ENCODE measurements around the gene VAV3. TPM values are rescaled to one million over a fixed set of nuclear protein-coding genes. Genes with fewer than 3 reads are reported as not detected.

Gene VAV3
- total RNA-seq, 2 experiments from 2014 or later = 2.3 to 8.3 TPM

DNA sequence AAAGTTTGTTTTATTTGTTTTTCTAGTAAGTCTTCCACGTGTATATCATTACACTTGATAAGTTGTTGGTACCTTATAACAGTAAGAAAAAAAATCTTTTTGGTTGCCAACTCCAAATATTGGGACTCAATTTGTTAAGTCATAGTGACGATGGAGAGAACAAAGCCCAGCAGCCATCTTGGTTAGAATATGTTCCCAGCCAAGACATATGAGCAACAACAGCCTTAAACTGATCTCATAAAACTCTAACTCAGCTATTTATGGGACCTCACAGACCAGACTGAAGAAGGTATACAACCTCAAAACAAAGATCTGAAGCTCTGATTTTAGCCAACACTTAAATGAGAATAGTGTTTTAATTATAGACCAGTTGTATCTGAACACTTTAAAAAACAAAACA lies 281.3 kb downstream of the VAV3 start:
- CTCF ChIA-PET (ENCODE audit: unreplicated experiment) = no interaction called here
- Histone ChIP-seq H3K4me1 (ENCODE audit: insufficient read depth, low read length, poor library complexity, severe bottlenecking) (peaks cover 8% of the 10 kb centered on the region), H3K79me2 (ENCODE audit: insufficient read depth, low read depth, low read length) (no peaks in the 10 kb centered on the region), H3K36me3 (ENCODE audit: insufficient read depth, low read length) (no peaks in the 10 kb centered on the region), H3K4me2 (ENCODE audit: low read length) (no peak overlapping the region), H3K9me2 (ENCODE audit: insufficient read depth, low read length) (no peaks in the 10 kb centered on the region), H2AFZ (ENCODE audit: low read length) (no peak overlapping the region), H3K4me3 (ENCODE audit: low read depth, low read length, poor library complexity, severe bottlenecking) (no peak overlapping the region), H3K9me3 (ENCODE audit: low read length) (no peaks in the 10 kb centered on the region), H3K27ac (ENCODE audit: low read depth, low read length, poor library complexity, severe bottlenecking) (no peak overlapping the region), H4K20me1 (ENCODE audit: insufficient read depth, low read length) (no peaks in the 10 kb centered on the region)
- intact Hi-C loops (cut with micrococcal nuclease; ENCODE audit: unreplicated experiment) = no loop called here
- TF ChIP-seq, protein P1, sequence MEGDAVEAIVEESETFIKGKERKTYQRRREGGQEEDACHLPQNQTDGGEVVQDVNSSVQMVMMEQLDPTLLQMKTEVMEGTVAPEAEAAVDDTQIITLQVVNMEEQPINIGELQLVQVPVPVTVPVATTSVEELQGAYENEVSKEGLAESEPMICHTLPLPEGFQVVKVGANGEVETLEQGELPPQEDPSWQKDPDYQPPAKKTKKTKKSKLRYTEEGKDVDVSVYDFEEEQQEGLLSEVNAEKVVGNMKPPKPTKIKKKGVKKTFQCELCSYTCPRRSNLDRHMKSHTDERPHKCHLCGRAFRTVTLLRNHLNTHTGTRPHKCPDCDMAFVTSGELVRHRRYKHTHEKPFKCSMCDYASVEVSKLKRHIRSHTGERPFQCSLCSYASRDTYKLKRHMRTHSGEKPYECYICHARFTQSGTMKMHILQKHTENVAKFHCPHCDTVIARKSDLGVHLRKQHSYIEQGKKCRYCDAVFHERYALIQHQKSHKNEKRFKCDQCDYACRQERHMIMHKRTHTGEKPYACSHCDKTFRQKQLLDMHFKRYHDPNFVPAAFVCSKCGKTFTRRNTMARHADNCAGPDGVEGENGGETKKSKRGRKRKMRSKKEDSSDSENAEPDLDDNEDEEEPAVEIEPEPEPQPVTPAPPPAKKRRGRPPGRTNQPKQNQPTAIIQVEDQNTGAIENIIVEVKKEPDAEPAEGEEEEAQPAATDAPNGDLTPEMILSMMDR (conservative IDR thresholded peaks at IDR 0.05; ENCODE audit: low read length) = no peak
- TF ChIP-seq EZH2phosphoT487 (IDR thresholded peaks at IDR 0.05; ENCODE audit: borderline replicate concordance, low read depth, low read length) = no peak
- no TSS peak for BruUV-seq (replicated peaks)
- POLR2A ChIA-PET = no interaction called here
- no peak for DNase-seq (ENCODE audit: low spot score)

DNA sequence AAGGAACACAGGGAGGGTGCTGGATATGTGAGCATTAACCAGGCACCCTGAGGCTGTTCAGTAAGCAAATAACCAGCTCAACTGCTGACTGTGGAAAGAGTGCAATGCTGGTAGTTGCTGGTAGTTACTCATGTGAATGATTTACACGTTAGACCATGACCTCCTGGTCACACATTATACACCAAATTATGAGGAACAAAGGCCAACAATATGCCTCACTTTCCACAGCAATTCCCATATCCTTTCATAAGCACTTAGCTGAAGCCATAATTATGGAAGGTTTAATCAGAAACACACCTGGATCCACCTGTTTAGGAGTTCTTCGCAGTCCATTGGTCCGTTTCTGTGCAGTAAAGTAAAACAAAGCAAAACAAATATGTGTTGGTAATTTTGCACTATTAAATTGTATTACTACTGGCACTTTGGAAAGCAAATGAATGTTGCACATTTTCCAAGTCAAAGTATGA lies 281.8 kb downstream of the VAV3 start:
- H2AFZ ChIP-seq (ENCODE audit: low read length) = no peak overlapping the region
- no peak for TF ChIP-seq EZH2phosphoT487 (IDR thresholded peaks at IDR 0.05; ENCODE audit: borderline replicate concordance, low read depth, low read length)
- TF ChIP-seq, protein P1 (conservative IDR thresholded peaks at IDR 0.05; ENCODE audit: low read length) = no peak
- no peaks in the 10 kb centered on the region for H4K20me1 ChIP-seq (ENCODE audit: insufficient read depth, low read length)
- no peak overlapping the region for H3K4me2 ChIP-seq (ENCODE audit: low read length)
- H3K9me3 ChIP-seq (ENCODE audit: low read length) = no peaks in the 10 kb centered on the region
- CTCF ChIA-PET (ENCODE audit: unreplicated experiment) = no interaction called here
- no peaks in the 10 kb centered on the region for H3K9me2 ChIP-seq (ENCODE audit: insufficient read depth, low read length)
- no peak overlapping the region for H3K4me3 ChIP-seq (ENCODE audit: low read depth, low read length, poor library complexity, severe bottlenecking)
- POLR2A ChIA-PET = interaction anchor here (0.9 kb wide), 1 partner anchor 9 kb away, joined by 4 read pairs; no protein-coding TSS in a partner anchor
- H3K4me1 ChIP-seq (ENCODE audit: insufficient read depth, low read length, poor library complexity, severe bottlenecking) = peaks cover 8% of the 10 kb centered on the region
- H3K79me2 ChIP-seq (ENCODE audit: insufficient read depth, low read depth, low read length) = no peaks in the 10 kb centered on the region
- no TSS peak for BruUV-seq (replicated peaks)
- no peaks in the 10 kb centered on the region for H3K36me3 ChIP-seq (ENCODE audit: insufficient read depth, low read length)
- intact Hi-C loops (cut with micrococcal nuclease; ENCODE audit: unreplicated experiment) = no loop called here
- H3K27ac ChIP-seq (ENCODE audit: low read depth, low read length, poor library complexity, severe bottlenecking) = no peak overlapping the region
- no peak for DNase-seq (ENCODE audit: low spot score)

DNA sequence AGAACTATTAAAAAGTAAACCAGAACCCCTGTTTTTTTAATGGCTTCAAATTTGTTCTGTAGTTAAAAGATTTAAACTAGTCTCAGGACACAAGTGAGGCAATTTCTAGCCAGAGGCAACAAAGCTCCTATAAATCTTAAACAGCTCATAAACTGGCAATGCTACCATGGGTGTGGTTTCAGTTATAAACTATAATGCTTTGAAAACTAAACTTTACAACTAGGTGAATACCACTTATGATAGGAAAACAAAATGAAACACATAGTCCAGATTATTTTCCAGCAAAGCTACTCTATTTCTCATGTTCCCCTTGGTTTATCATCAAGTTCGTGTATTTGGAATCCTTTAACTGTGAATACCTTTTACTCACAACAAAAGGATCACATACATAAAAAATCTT lies 282.5 kb downstream of the VAV3 start:
- peaks cover 8% of the 10 kb centered on the region for H3K4me1 ChIP-seq (ENCODE audit: insufficient read depth, low read length, poor library complexity, severe bottlenecking)
- intact Hi-C loops (cut with micrococcal nuclease; ENCODE audit: unreplicated experiment) = no loop called here
- H2AFZ ChIP-seq (ENCODE audit: low read length) = no peak overlapping the region
- H3K27ac ChIP-seq (ENCODE audit: low read depth, low read length, poor library complexity, severe bottlenecking) = no peak overlapping the region
- H3K4me3 ChIP-seq (ENCODE audit: low read depth, low read length, poor library complexity, severe bottlenecking) = no peak overlapping the region
- H4K20me1 ChIP-seq (ENCODE audit: insufficient read depth, low read length) = no peaks in the 10 kb centered on the region
- H3K4me2 ChIP-seq (ENCODE audit: low read length) = no peak overlapping the region
- H3K36me3 ChIP-seq (ENCODE audit: insufficient read depth, low read length) = no peaks in the 10 kb centered on the region
- TF ChIP-seq, protein P1 (conservative IDR thresholded peaks at IDR 0.05; ENCODE audit: low read length) = no peak
- no TSS peak for BruUV-seq (replicated peaks)
- POLR2A ChIA-PET = interaction anchor here (0.9 kb wide), 1 partner anchor 10 kb away, joined by 4 read pairs; no protein-coding TSS in a partner anchor
- DNase-seq (ENCODE audit: low spot score) = no peak
- H3K9me2 ChIP-seq (ENCODE audit: insufficient read depth, low read length) = no peaks in the 10 kb centered on the region
- no peaks in the 10 kb centered on the region for H3K79me2 ChIP-seq (ENCODE audit: insufficient read depth, low read depth, low read length)
- CTCF ChIA-PET (ENCODE audit: unreplicated experiment) = no interaction called here
- no peaks in the 10 kb centered on the region for H3K9me3 ChIP-seq (ENCODE audit: low read length)

Measured in OCI-LY7 (cell line).